Loucy (cell line): Measurements from ENCODE around the gene SDK1.

Experiments used
- H2AFZ ChIP-seq: fragments of 200-600 bp; sonication (generic); 2 replicates; pipeline ENCODE4 v1.6.0; 2016; ENCODE audit warnings: antibody characterized with exemption, mild to moderate bottlenecking, low read length, moderate library complexity
- H3F3A ChIP-seq: fragments of 200-600 bp; 2 replicates; pipeline ENCODE4 v1.6.0; 2016; ENCODE audit warnings: antibody characterized with exemption, low read depth, mild to moderate bottlenecking
- H3K27me3 ChIP-seq: fragments of 200-600 bp; sonication (generic); 2 replicates; pipeline ENCODE4 v1.6.1; 2014; ENCODE audit warnings: low read length, mild to moderate bottlenecking; ENCODE audit not compliant: insufficient read depth, poor library complexity, severe bottlenecking
- H3K36me3 ChIP-seq: fragments of 200-600 bp; sonication (generic); 2 replicates; pipeline ENCODE4 v1.6.1; 2016; ENCODE audit warnings: low read length; ENCODE audit not compliant: insufficient read depth
- H3K4me1 ChIP-seq: fragments of 200-600 bp; sonication (generic); 2 replicates; pipeline ENCODE4 v1.5.1; 2014; ENCODE audit warnings: low read length, mild to moderate bottlenecking; ENCODE audit not compliant: insufficient read depth, poor library complexity, severe bottlenecking
- H3K4me2 ChIP-seq: fragments of 200-600 bp; sonication (generic); 2 replicates; pipeline ENCODE4 v1.6.0; 2014; ENCODE audit warnings: antibody characterized with exemption, low read length, low read depth, mild to moderate bottlenecking; ENCODE audit not compliant: poor library complexity, severe bottlenecking
- H3K4me3 ChIP-seq: fragments of 200-600 bp; sonication (generic); 2 replicates; pipeline ENCODE4 v1.5.1; 2014; ENCODE audit warnings: low read length, mild to moderate bottlenecking, mixed read lengths; ENCODE audit not compliant: poor library complexity, severe bottlenecking
- H3K79me2 ChIP-seq: fragments of 200-600 bp; sonication (generic); 2 replicates; pipeline ENCODE4 v1.6.1; 2014; ENCODE audit warnings: low read length; ENCODE audit not compliant: insufficient read depth
- H3K9ac ChIP-seq: fragments of 200-600 bp; sonication (generic); 2 replicates; pipeline ENCODE4 v1.6.0; 2014; ENCODE audit warnings: mild to moderate bottlenecking, low read depth, low read length, moderate library complexity; ENCODE audit not compliant: poor library complexity, severe bottlenecking
- H3K9me2 ChIP-seq: fragments of 200-600 bp; sonication (generic); replicated peaks from 2 replicates; pipeline ENCODE4 v1.6.1; 2016; ENCODE audit warnings: low read depth, low read length, mixed read lengths
- H3K9me3 ChIP-seq: fragments of 200-600 bp; sonication (generic); 2 replicates; pipeline ENCODE4 v1.6.1; 2014; ENCODE audit warnings: mild to moderate bottlenecking, antibody characterized with exemption, low read length, low read depth; ENCODE audit not compliant: insufficient read depth
- H4K20me1 ChIP-seq: fragments of 200-600 bp; sonication (generic); 2 replicates; pipeline ENCODE4 v1.6.0; 2014; ENCODE audit warnings: antibody characterized with exemption, low read length, mild to moderate bottlenecking; ENCODE audit not compliant: insufficient read depth, poor library complexity, severe bottlenecking
- CTCF ChIP-seq: fragments of 200-600 bp; sonication (generic); conservative IDR thresholded peaks from 2 replicates; pipeline ENCODE4 v1.5.1; 2014; ENCODE audit warnings: mild to moderate bottlenecking, antibody characterized with exemption, low read length
- EZH2phosphoT487 ChIP-seq: fragments of 200-600 bp; IDR thresholded peaks from 2 replicates; pipeline ENCODE4 v1.6.1; 2018; ENCODE audit warnings: antibody characterized with exemption, mild to moderate bottlenecking, moderate library complexity, borderline replicate concordance

The SDK1 gene

GRCh38 chr7:4241304-4241612 lies 940.2 kb downstream of the SDK1 start:
- Histone ChIP-seq H3K27me3 (no peaks in the 10 kb centered on the region), H3K79me2 (no peaks in the 10 kb centered on the region), H3K4me3 (no peak overlapping the region), H3K4me1 (no peaks in the 10 kb centered on the region), H3K9me3 (peaks cover 5% of the 10 kb centered on the region; the same call in 1 of the 2 replicates), H3K9ac (no peak overlapping the region), H3F3A (no peaks in the 10 kb centered on the region), H3K9me2 (no peaks in the 10 kb centered on the region), H2AFZ (no peak overlapping the region), H3K36me3 (no peaks in the 10 kb centered on the region), H3K4me2 (no peak overlapping the region), H4K20me1 (no peaks in the 10 kb centered on the region)
- TF ChIP-seq EZH2phosphoT487 (no peak), CTCF (no peak)

GRCh38 chr7:4241791-4242190 lies 940.7 kb downstream of the SDK1 start:
- Histone ChIP-seq H3K4me1 (no peaks in the 10 kb centered on the region), H3K4me2 (no peak overlapping the region), H3K9me3 (peaks cover 5% of the 10 kb centered on the region; the same call in 1 of the 2 replicates), H3F3A (no peaks in the 10 kb centered on the region), H3K9ac (no peak overlapping the region), H4K20me1 (no peaks in the 10 kb centered on the region), H3K27me3 (no peaks in the 10 kb centered on the region), H2AFZ (no peak overlapping the region), H3K36me3 (no peaks in the 10 kb centered on the region), H3K79me2 (no peaks in the 10 kb centered on the region), H3K4me3 (no peak overlapping the region), H3K9me2 (no peaks in the 10 kb centered on the region)
- TF ChIP-seq EZH2phosphoT487: no peak
- TF ChIP-seq CTCF: no peak

- TF ChIP-seq EZH2phosphoT487: no peak
- TF ChIP-seq CTCF: no peak
- no peak overlapping the region for H2AFZ ChIP-seq
- no peaks in the 10 kb centered on the region for H4K20me1 ChIP-seq
- H3K9me2 ChIP-seq: no peaks in the 10 kb centered on the region
- no peaks in the 10 kb centered on the region for H3K36me3 ChIP-seq
- H3K9ac ChIP-seq: no peak overlapping the region
- H3K27me3 ChIP-seq: no peaks in the 10 kb centered on the region
- no peak overlapping the region for H3K4me2 ChIP-seq
- no peak overlapping the region for H3K4me3 ChIP-seq
- H3K4me1 ChIP-seq: no peaks in the 10 kb centered on the region
- H3K79me2 ChIP-seq: no peaks in the 10 kb centered on the region
- H3F3A ChIP-seq: no peaks in the 10 kb centered on the region
- peaks cover 8% of the 10 kb centered on the region; the same call in 1 of the 2 replicates for H3K9me3 ChIP-seq
Observed at GRCh38 chr7:4242706-4243105, 941.7 kb downstream of the SDK1 start.
